GM19328 (cell line): ENCODE results near the gene HSD17B3.
"Not testable (repeated sequence)": the region's sequence is repeated elsewhere in the genome, so short reads cannot be mapped to it uniquely, and the experiment has no call there.

Experiments used
- ATAC-seq: cut with Tn5 transposase; IDR thresholded peaks from one replicate; pipeline ENCODE4 v1.9.1; 2021; ENCODE audit warnings: mild to moderate bottlenecking, moderate library complexity; ENCODE audit not compliant: unreplicated experiment

Gene HSD17B3

GRCh38 chr9:96201140-96201539 lies 100.8 kb downstream of the HSD17B3 start:
- no peak for ATAC-seq

- ATAC-seq: no peak
Measured at GRCh38 chr9:96199006-96199405, 103.0 kb downstream of the HSD17B3 start.

GRCh38 chr9:96195541-96195940 lies 106.4 kb downstream of the HSD17B3 start:
- ATAC-seq: no peak

GRCh38 chr9:96193236-96193755 lies 108.7 kb downstream of the HSD17B3 start:
- no peak for ATAC-seq

- no peak for ATAC-seq
Measured at GRCh38 chr9:96192710-96193109, 109.3 kb downstream of the HSD17B3 start.

GRCh38 chr9:96189995-96190394 lies 112.0 kb downstream of the HSD17B3 start:
- ATAC-seq: no peak

GRCh38 chr9:96189581-96189980 lies 112.4 kb downstream of the HSD17B3 start:
- not testable (repeated sequence) for ATAC-seq

GRCh38 chr9:96188571-96188970 lies 113.4 kb downstream of the HSD17B3 start:
- ATAC-seq: no peak

GRCh38 chr9:96187151-96187555 lies 114.8 kb downstream of the HSD17B3 start:
- ATAC-seq: no peak

GRCh38 chr9:96186591-96187011 lies 115.4 kb downstream of the HSD17B3 start:
- ATAC-seq: no peak

GRCh38 chr9:96185518-96186156 lies 116.3 kb downstream of the HSD17B3 start:
- ATAC-seq: no peak
